GM11168 (cell line): ENCODE measurements around the gene TUBB6.

Experiments
- in situ Hi-C: fragments of 300-500 bp; cut with MboI; formaldehyde crosslinking; loops from one replicate; pipeline ENCODE4 v1.12.0; 2022; ENCODE audit warnings: low sequenced_read_pairs; ENCODE audit not compliant: unreplicated experiment

TUBB6 gene

GRCh38 chr18:12307701-12308385, at the start of gene TUBB6:
TSS of gene TUBB6 (plus strand) at chr18:12308241. CDS start at chr18:12308293, 52 bp downstream.
- in situ Hi-C loops = no loop called here

DNA sequence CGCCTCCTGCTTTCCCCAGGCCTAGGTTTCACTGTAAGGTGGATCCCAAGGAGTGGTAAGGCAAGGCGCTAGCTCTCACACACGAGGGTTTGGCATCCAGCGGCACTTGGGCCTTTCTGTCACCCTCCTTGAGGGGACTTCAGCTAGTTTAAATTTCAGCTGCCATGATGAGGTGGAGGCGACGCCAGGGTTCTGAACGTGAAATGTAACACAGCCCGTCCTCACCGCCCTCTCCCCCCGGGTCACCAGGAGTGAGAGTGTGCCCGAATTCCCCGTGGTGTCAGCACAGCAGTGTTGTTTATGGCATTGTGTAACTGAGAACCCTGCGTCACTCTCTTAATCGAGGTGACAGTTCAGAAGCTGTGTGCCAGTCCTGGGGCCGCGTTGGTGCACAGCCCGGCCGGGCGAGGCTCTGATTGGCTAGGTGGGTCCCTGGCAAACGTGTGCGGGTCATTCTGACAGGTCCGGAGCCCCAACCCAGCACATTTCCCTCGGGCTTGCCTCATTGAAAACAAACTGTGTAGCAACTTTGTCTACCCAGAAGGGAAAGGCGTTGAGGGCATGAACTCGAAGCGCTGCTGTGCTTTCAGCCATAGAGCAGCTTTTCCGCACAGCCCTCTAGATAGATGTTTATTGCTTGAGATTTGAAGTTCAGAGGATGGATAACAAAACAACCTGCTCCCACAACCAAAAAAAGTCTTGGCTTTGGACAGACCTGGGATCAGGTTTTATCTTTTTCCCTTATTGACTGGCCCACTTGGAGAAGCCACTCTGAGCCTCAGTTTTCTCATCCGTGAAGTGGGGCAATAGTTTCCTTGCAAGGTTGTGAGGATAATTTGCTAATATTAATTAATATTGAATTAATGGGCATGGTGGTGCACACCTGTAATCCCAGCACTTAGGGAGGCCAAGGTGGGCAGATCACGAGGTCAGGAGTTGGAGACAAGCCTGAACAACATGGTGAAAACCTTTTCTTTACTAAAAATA, 49.0 kb upstream of the TUBB6 start:
- in situ Hi-C loops = no loop called here

DNA sequence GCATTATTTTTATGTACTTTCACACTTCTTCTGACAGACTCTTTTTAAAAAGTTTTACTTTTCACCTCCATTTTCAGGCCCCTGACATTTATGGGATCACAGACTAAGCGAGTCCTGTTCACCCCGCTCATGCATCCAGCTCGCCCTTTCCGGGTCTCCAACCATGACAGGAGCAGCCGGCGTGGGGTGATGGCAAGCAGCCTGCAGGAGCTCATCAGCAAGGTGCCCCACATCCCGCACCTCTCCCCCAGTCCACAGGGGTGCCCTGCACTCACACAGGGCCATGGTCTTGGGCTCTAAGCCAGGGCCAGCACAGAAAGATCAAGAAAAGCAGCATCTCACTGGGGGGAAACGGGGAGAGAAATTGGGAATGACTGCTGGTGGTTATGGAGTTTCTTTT, 45.3 kb upstream of the TUBB6 start:
- in situ Hi-C loops = no loop called here

GRCh38 chr18:12264864-12265263, 43.2 kb upstream of the TUBB6 start:
- in situ Hi-C loops = no loop called here

- in situ Hi-C loops = no loop called here
Measured at GRCh38 chr18:12271376-12272235, 36.4 kb upstream of the TUBB6 start.

- in situ Hi-C loops = no loop called here
Measured at GRCh38 chr18:12274793-12275192, 33.2 kb upstream of the TUBB6 start.

- in situ Hi-C loops = no loop called here
Measured at GRCh38 chr18:12276736-12277554, 31.1 kb upstream of the TUBB6 start.

DNA sequence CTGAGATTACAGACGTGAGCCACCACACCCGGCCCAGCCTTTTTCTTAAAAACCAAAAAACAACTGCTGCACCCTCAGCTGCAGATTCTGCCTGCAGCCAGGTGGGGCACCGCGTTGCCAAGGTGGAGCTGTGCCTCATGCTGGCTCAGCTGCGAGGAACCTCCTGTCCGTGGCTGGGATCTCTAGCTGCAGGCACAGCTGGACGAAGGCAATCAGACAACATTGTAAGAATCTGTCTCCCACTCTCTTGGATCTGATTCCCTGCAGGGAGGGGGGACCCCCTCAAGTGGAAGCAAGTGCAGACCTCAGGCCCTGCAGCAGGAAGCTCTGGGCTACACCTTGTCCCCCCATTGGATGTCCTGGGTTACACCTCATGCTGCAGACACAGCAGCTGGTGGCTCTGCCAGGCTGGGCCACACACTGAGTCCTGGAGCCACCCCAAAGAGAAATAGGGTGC, 29.8 kb upstream of the TUBB6 start:
- in situ Hi-C loops = no loop called here

GRCh38 chr18:12278741-12279682, 29.0 kb upstream of the TUBB6 start:
- in situ Hi-C loops = no loop called here

- in situ Hi-C loops = no loop called here
Measured at GRCh38 chr18:12279781-12280531, 28.1 kb upstream of the TUBB6 start.

DNA sequence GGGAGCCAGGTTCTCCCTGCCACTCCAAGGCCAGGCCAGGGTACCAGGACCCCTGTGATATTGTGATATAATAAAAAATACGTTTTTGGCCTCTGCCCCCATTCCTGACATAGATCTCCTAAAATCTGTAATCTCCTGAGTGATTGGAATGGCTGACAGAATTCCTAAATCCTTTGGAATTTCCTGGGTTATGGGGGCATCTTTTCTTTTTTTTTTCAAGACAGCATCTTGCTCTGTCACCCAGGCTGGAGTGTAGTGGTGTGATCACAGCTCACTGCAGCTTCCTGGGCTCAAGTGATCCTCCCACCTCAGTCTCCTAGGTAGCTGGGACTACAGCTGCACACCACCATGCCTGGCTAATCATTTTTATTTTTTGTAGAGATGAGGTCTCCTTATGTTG, 26.2 kb upstream of the TUBB6 start:
- in situ Hi-C loops = no loop called here

DNA sequence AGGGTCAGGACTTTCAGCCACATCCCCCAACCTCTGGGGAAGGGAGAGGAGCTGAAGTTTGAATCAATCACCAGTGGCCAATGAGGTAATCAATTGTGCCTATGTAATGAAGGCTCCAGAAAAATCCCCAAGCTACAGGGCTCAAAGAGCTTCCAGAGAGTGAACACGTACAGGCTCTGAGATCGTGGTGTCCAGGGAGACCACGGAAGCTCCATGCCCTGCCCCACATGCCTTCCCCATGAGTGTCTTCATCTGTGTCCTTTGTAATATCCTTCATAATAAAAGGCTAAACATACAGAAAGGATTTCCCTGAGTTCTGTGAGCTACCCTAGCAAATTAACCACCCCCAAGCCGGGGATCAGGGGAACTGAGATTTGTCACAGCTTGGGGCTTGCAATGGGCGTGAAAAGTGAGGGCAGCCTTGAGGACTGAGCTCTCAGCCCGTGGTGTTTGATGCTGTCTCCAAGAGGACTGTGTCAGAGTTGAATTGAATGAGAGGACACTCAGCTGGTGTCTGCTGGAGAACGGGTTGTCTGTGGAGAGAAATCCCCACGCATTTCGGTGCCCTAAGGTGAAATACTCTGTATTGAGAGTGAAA, 25.5 kb upstream of the TUBB6 start:
- in situ Hi-C loops = no loop called here

DNA sequence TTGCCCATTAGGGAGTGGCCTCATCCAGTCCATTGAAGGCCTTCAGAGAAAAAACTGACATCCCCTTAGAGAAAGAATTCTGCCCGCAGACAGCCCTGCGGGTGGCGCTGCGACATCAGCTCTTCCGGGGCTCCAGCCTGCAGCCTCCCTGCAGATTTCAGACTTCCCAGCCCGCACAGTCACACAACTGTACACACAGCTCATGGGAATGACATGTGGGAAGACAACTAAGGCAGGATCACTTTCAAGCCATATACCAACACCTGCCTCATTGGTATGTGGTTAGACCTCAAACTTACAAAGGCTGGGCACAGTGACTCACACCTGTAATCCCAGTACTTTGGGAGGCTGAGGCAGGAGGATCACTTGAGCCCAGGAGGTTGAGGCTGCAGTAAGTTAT, 24.8 kb upstream of the TUBB6 start:
- in situ Hi-C loops = no loop called here

GRCh38 chr18:12283666-12284065, 24.4 kb upstream of the TUBB6 start:
- in situ Hi-C loops = no loop called here

DNA sequence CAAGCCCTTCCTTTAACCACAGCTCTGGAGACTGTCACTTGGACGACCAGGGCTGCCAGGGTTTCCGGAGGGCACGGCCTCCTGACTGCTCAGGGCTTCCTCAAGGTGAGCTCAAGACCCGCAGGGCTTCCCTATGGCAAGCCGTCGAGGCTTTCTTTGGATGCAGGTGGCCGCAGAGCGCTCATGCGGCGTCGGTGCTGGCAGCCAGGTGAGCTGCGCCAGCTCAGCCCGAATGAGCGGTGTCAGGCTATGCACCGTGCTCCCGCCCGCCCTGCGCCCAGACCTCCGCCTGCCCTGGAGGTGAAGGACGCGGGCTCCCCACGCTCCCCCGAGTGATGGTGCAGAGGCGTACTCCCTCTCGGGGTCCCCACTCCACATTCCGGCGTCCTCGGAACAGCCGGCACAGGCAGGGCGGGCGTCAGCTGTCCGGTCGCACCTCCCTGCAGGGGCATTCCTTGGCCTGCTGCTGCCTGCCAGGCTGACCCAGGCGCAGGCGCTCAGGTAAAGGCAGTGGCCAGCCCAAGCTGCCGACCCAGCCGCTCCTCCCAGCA, 20.8 kb upstream of the TUBB6 start:
- in situ Hi-C loops = no loop called here

DNA sequence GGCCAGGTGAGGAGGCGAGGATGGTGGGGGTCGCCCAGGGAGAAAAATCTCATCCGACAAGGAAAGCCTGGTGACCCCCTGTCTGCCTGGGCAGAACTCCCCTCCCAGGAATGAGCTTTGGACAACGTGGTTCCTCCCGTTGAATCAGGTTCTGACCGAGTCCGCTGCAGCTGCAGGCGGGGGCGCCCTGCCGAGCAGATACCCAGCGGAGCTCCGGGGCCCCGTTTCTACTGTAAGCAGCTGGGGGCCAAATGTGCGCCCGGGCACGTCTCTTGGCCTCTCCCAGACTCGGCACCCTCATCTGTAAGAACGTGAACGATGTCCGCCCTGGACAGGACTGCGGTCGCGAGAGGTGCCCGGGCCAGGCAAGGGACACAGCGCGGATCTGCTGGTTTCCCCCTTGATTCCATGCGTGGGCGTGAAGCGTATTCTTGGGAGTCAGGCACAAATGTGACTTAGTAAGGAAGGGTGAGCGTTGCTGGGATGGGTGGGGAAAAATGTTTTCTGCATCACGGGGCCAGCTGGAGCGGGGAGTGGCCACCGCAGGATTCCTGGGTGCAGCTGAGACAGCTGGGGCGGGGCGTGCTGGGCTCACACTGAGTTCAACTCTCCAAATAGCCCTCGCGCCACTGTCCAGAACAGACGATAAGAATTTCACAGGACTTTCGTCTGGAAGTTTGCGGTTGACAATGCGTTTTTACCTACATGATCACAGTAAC, 20.2 kb upstream of the TUBB6 start:
- in situ Hi-C loops = no loop called here

DNA sequence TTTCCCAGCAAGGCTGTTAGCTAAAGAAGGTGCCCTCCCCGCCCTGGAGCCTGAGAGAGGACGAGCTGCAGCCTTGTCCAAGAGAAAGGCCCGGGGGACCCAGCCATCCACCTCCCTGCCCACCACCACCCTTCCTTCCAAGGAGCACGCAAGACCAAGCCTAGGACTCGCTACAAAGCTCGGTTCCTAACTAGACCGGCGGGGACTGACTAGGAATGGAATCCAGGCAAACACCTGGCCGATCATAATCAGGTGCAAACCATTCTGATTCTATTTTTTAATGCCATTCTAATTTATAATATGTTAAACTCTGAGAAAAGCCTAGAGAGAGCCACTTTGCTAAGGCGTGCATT, 19.7 kb upstream of the TUBB6 start:
- in situ Hi-C loops = no loop called here
